ENCODE measurements around the gene HHATL. TPM values are rescaled to one million over a fixed set of nuclear protein-coding genes. Genes with fewer than 3 reads are reported as not detected.

Gene HHATL
- total and polyA plus RNA-seq, 2 donors (not counting 1 experiment from before 2014, with no cell fraction given) = not detected

DNA sequence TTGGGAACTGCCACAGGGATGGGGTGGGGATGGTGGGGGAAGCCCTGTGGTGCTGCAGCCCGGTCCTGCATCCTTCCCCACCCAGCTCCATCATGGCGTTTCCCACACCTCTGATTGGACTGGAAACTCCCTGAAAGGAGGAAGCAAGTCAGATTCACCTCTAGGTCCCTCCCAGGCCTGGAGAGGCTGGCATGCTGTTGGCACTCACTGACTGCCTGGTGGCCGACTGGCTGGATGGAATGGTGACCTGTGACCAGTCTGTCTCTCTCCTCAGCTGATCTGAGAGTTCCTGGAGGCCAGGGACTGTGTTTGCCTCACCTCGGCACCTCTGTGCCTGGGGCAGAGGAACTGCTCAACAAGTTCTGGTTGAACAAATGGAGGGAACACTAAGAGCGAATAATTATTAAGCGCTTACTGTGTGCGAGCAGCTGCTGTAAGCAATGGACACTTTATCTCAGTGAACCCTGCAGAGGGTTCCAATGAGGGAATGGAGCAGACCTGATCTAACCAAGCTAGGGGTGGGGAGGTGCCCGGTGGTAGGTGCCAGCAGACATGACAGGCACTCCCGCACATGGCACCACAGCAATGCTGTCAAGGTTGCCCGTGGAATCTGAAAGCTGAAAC lies 3.5 kb upstream of the HHATL start:
- Histone ChIP-seq H3K9me3 (ENCODE audit: control insufficient read depth, insufficient read depth, low read depth, low read length) (no peaks in the 10 kb centered on the region), H2AFZ (ENCODE audit: low read length) (no peak overlapping the region), H3K4me3 (replicated peaks in 1 of 4; ENCODE audit: control extremely low read depth in 1 of 4, insufficient read depth in 1 of 4, low read depth in 3 of 4, low read length in 4 of 4) (no peak overlapping the region), H3K79me2 (ENCODE audit: control insufficient read depth, insufficient read depth, low read length) (no peaks in the 10 kb centered on the region), H3K9ac (ENCODE audit: insufficient read depth, low read length) (no peak overlapping the region), H4K20me1 (ENCODE audit: control insufficient read depth, extremely low read depth, insufficient read depth, low read length) (no peaks in the 10 kb centered on the region), H3K27ac (ENCODE audit: insufficient read depth, low read length) (no peak overlapping the region), H3K4me1 (ENCODE audit: control insufficient read depth, extremely low read depth, insufficient read depth, low read length) (no peaks in the 10 kb centered on the region), H3K36me3 (ENCODE audit: control insufficient read depth, insufficient read depth, low read length) (no peaks in the 10 kb centered on the region), H3K27me3 (ENCODE audit: control insufficient read depth, insufficient read depth, low read length) (no peaks in the 10 kb centered on the region), H3K4me2 (ENCODE audit: extremely low read depth, insufficient read depth, low read length) (no peak overlapping the region)
- no peak for DNase-seq (ENCODE audit: low read depth in 2 of 2)
- no peak for TF ChIP-seq CTCF (conservative IDR thresholded peaks at IDR 0.05 in 1 of 2, IDR thresholded peaks at IDR 0.05 in 1 of 2; ENCODE audit: low read depth in 1 of 2, low read length in 2 of 2)
- no peak for TF ChIP-seq EZH2 (IDR thresholded peaks at IDR 0.05; ENCODE audit: low read length, missing control alignments)

- no peaks in the 10 kb centered on the region for H3K27me3 ChIP-seq (ENCODE audit: control insufficient read depth, insufficient read depth, low read length)
- H3K79me2 ChIP-seq (ENCODE audit: control insufficient read depth, insufficient read depth, low read length) = no peaks in the 10 kb centered on the region
- H3K9ac ChIP-seq (ENCODE audit: insufficient read depth, low read length) = no peak overlapping the region
- H3K4me3 ChIP-seq (replicated peaks in 1 of 4; ENCODE audit: control extremely low read depth in 1 of 4, insufficient read depth in 1 of 4, low read depth in 3 of 4, low read length in 4 of 4) = no peak overlapping the region
- no peak overlapping the region for H3K27ac ChIP-seq (ENCODE audit: insufficient read depth, low read length)
- no peak overlapping the region for H2AFZ ChIP-seq (ENCODE audit: low read length)
- H3K9me3 ChIP-seq (ENCODE audit: control insufficient read depth, insufficient read depth, low read depth, low read length) = no peaks in the 10 kb centered on the region
- no peaks in the 10 kb centered on the region for H3K4me1 ChIP-seq (ENCODE audit: control insufficient read depth, extremely low read depth, insufficient read depth, low read length)
- no peaks in the 10 kb centered on the region for H4K20me1 ChIP-seq (ENCODE audit: control insufficient read depth, extremely low read depth, insufficient read depth, low read length)
- no peak for DNase-seq (ENCODE audit: low read depth in 2 of 2)
- TF ChIP-seq EZH2 (IDR thresholded peaks at IDR 0.05; ENCODE audit: low read length, missing control alignments) (no peak), CTCF (conservative IDR thresholded peaks at IDR 0.05 in 1 of 2, IDR thresholded peaks at IDR 0.05 in 1 of 2; ENCODE audit: low read depth in 1 of 2, low read length in 2 of 2) (no peak)
- H3K36me3 ChIP-seq (ENCODE audit: control insufficient read depth, insufficient read depth, low read length) = no peaks in the 10 kb centered on the region
- H3K4me2 ChIP-seq (ENCODE audit: extremely low read depth, insufficient read depth, low read length) = no peak overlapping the region
Observed at GRCh38 chr3:42705058-42705767, 2.6 kb upstream of the HHATL start.

DNA sequence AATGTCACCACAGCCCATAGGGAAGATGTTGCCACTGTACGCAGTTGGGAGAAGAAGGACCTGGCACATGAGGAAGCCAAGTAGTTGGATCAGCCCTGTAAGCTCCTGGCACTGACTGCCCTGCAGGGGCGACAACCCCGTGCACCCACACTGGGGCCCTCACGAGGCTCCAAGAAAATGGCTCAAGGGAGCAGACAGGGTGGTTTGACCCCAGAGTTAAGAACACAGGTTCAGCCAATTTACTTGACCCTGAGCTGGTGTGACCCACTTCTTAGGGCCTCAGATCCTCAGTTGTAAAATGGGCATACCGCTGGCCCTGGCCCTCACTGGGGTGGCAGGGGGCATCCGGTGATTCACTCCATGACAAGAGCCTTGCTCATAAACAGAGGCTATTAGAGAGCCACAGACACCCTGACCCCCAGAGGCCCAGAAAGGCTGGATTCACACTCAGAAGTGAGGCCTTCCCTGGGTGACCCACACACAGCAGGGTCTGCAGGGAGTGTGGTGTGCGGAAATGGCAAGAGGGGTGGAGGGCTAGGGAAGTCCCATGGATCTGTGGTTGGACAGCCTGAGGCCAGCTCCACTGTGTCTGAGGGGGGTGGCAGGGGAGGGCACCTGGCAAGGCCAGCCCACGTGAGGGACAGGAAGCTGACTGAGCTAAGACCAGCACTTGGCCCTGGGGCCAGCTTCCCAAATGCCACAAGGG lies 1.7 kb upstream of the HHATL start:
- H2AFZ ChIP-seq (ENCODE audit: low read length) = no peak overlapping the region
- H3K27ac ChIP-seq (ENCODE audit: insufficient read depth, low read length) = no peak overlapping the region
- TF ChIP-seq EZH2 (IDR thresholded peaks at IDR 0.05; ENCODE audit: low read length, missing control alignments) (no peak), CTCF (conservative IDR thresholded peaks at IDR 0.05 in 1 of 2, IDR thresholded peaks at IDR 0.05 in 1 of 2; ENCODE audit: low read depth in 1 of 2, low read length in 2 of 2) (no peak)
- no peaks in the 10 kb centered on the region for H4K20me1 ChIP-seq (ENCODE audit: control insufficient read depth, extremely low read depth, insufficient read depth, low read length)
- DNase-seq (ENCODE audit: low read depth in 2 of 2) = no peak
- no peaks in the 10 kb centered on the region for H3K9me3 ChIP-seq (ENCODE audit: control insufficient read depth, insufficient read depth, low read depth, low read length)
- H3K4me2 ChIP-seq (ENCODE audit: extremely low read depth, insufficient read depth, low read length) = no peak overlapping the region
- H3K4me1 ChIP-seq (ENCODE audit: control insufficient read depth, extremely low read depth, insufficient read depth, low read length) = no peaks in the 10 kb centered on the region
- H3K79me2 ChIP-seq (ENCODE audit: control insufficient read depth, insufficient read depth, low read length) = no peaks in the 10 kb centered on the region
- no peaks in the 10 kb centered on the region for H3K27me3 ChIP-seq (ENCODE audit: control insufficient read depth, insufficient read depth, low read length)
- H3K9ac ChIP-seq (ENCODE audit: insufficient read depth, low read length) = no peak overlapping the region
- no peak overlapping the region for H3K4me3 ChIP-seq (replicated peaks in 1 of 4; ENCODE audit: control extremely low read depth in 1 of 4, insufficient read depth in 1 of 4, low read depth in 3 of 4, low read length in 4 of 4)
- H3K36me3 ChIP-seq (ENCODE audit: control insufficient read depth, insufficient read depth, low read length) = no peaks in the 10 kb centered on the region

Measured in fibroblast of lung (primary cell).